HG03108 (cell line): ENCODE results near the gene WSB2.
"Not testable (repeated sequence)": the region's sequence is repeated elsewhere in the genome, so short reads cannot be mapped to it uniquely, and the experiment has no call there.

Experiments used
- ATAC-seq: cut with Tn5 transposase; IDR thresholded peaks from one replicate; pipeline ENCODE4 v1.9.1; 2021; ENCODE audit warnings: moderate library complexity; ENCODE audit not compliant: unreplicated experiment

WSB2 gene

DNA sequence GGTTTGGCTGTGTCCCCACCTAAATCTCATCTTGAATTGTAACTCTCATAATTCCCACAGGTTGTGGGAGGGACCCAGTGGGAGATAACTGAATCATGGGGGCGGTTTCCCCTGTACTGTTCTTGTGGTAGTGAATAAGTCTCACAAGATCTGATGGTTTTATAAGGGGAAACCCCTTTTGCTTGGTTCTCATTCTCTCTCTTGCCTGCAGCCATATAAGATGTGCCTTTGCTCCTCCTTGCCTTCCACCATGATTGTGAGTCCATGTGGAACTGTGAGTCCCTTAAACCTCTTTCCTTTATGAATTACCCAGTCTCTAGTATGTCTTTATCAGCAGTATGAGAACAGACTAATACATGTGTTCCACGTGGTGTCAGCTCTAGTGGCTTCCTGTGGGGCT lies 61.2 kb downstream of the WSB2 start:
- ATAC-seq = not testable (repeated sequence)

GRCh38 chr12:117998719-117999118 lies 62.3 kb downstream of the WSB2 start:
- ATAC-seq = no peak

GRCh38 chr12:117994551-117995438 lies 66.2 kb downstream of the WSB2 start:
- ATAC-seq = no peak

- no peak for ATAC-seq
These were observed 74.1 kb downstream of the WSB2 start for GRCh38 chr12:117986705-117987469.

GRCh38 chr12:117985182-117985581 lies 75.8 kb downstream of the WSB2 start:
- ATAC-seq = no peak
